T47D (cell line): ENCODE data around the gene USP32.
A peak's percentile ranks its signal among the peaks of the same experiment; 100 is the strongest.

ENCODE experiments used
- DNase-seq, 2 experiments: peaks; one replicate each; pipeline versions ENCODE4 v3.0.0 to v3.0.0-alpha.2; 2011 to 2012; ENCODE audit warnings: low read depth in 1 of 2, low spot score in 1 of 2
- JUND ChIP-seq: IDR thresholded peaks from 2 replicates; pipeline ENCODE4 v1.6.1; 2012; ENCODE audit warnings: low read depth
- in situ Hi-C: cut with HindIII; loops from 2 replicates; pipeline ENCODE4 v1.10.0; 2016; ENCODE audit warnings: low sequenced_read_pairs, low pct_unique_long_range_greater_than_20kb

Gene USP32

GRCh38 chr17:60134396-60135150, 257.4 kb downstream of the USP32 start:
- DNase-seq, result peak in 1 of 2 experiments; percentile 20
- TF ChIP-seq JUND, result no peak
- in situ Hi-C loops, result no loop called here

GRCh38 chr17:60130466-60130865, 261.5 kb downstream of the USP32 start:
- no peak for TF ChIP-seq JUND
- in situ Hi-C loops, result no loop called here
- no peak for DNase-seq

GRCh38 chr17:60129164-60129563, 262.8 kb downstream of the USP32 start:
- in situ Hi-C loops, result no loop called here
- DNase-seq, result no peak
- no peak for TF ChIP-seq JUND
